EH (cell line): ENCODE data around the gene MTCL1.
"Not testable (repeated sequence)": the region's sequence is repeated elsewhere in the genome, so short reads cannot be mapped to it uniquely, and the experiment has no call there.

Source experiments
- DNase-seq: peaks from one replicate; pipeline ENCODE4 v3.0.0-alpha.2; 2015; ENCODE audit warnings: low read depth

MTCL1 gene

GRCh38 chr18:8744038-8744437 lies 38.7 kb downstream of the MTCL1 start:
- DNase-seq: no peak

- DNase-seq: no peak
These were observed 39.3 kb downstream of the MTCL1 start for GRCh38 chr18:8744656-8745055.

GRCh38 chr18:8745355-8746014 lies 40.1 kb downstream of the MTCL1 start:
- peak; percentile 85 for DNase-seq

- peak; percentile 100 for DNase-seq
These were observed 42.1 kb downstream of the MTCL1 start for GRCh38 chr18:8747440-8747937.

GRCh38 chr18:8749492-8749891 lies 44.1 kb downstream of the MTCL1 start:
- no peak for DNase-seq

- DNase-seq: peak; percentile 93
These were observed 45.6 kb downstream of the MTCL1 start for GRCh38 chr18:8750954-8751415.

GRCh38 chr18:8751692-8752091 lies 46.3 kb downstream of the MTCL1 start:
- no peak for DNase-seq

- DNase-seq: peak; percentile 70
These were observed 47.0 kb downstream of the MTCL1 start for GRCh38 chr18:8752329-8752728.

GRCh38 chr18:8754995-8755960 lies 49.9 kb downstream of the MTCL1 start:
- DNase-seq: peak; percentile 87

GRCh38 chr18:8756571-8756970 lies 51.2 kb downstream of the MTCL1 start:
- DNase-seq: peak; percentile 30

- no peak for DNase-seq
These were observed 52.1 kb downstream of the MTCL1 start for GRCh38 chr18:8757396-8757997.

- no peak for DNase-seq
These were observed 53.1 kb downstream of the MTCL1 start for GRCh38 chr18:8758466-8758865.

- no peak for DNase-seq
These were observed 55.6 kb downstream of the MTCL1 start for GRCh38 chr18:8760984-8761383.

GRCh38 chr18:8761535-8761934 lies 56.2 kb downstream of the MTCL1 start:
- not testable (repeated sequence) for DNase-seq

GRCh38 chr18:8762968-8763367 lies 57.6 kb downstream of the MTCL1 start:
- no peak for DNase-seq

- DNase-seq: peak; percentile 34
These were observed 58.3 kb downstream of the MTCL1 start for GRCh38 chr18:8763611-8764010.

- DNase-seq: peak; percentile 19
These were observed 60.6 kb downstream of the MTCL1 start for GRCh38 chr18:8765783-8766463.

GRCh38 chr18:8766559-8767293 lies 61.4 kb downstream of the MTCL1 start:
- DNase-seq: no peak

- DNase-seq: no peak
These were observed 62.0 kb downstream of the MTCL1 start for GRCh38 chr18:8767340-8767739.

GRCh38 chr18:8769509-8770095 lies 64.2 kb downstream of the MTCL1 start:
- DNase-seq: no peak

- no peak for DNase-seq
These were observed 65.3 kb downstream of the MTCL1 start for GRCh38 chr18:8770657-8771056.
